SK-N-SH treated with all-trans-retinoic acid at 6 μM for 48 hours (cell line): ENCODE measurements around the gene TUBA4A.

Experiments used
- ATAC-seq: fragments of 200-7000 bp; cut with Tn5 transposase; 3 replicates; pipeline ENCODE4 v1.9.1; 2020; ENCODE audit warnings: mild to moderate bottlenecking, moderate library complexity
- ARNTL ChIP-seq: fragments of 450-650 bp; formaldehyde crosslinking; IDR thresholded peaks from 2 replicates; pipeline ENCODE4 v1.5.0; 2020; ENCODE audit warnings: low read depth, mild to moderate bottlenecking, moderate library complexity, borderline replicate concordance
- BACH2 ChIP-seq: fragments of 250-450 bp; sonication (Bioruptor Pico); IDR thresholded peaks from 2 replicates; pipeline ENCODE4 v1.9.0; 2021; ENCODE audit warnings: mild to moderate bottlenecking, borderline replicate concordance
- CSDC2 ChIP-seq: fragments of 250-450 bp; sonication (Bioruptor Pico); IDR thresholded peaks from 2 replicates; pipeline ENCODE4 v1.5.0; 2020; ENCODE audit warnings: mild to moderate bottlenecking, moderate library complexity
- CSRNP3 ChIP-seq: fragments of 250-450 bp; sonication (Bioruptor Pico); IDR thresholded peaks from 2 replicates; pipeline ENCODE4 v1.5.1; 2021; ENCODE audit warnings: mild to moderate bottlenecking, moderate library complexity
- ESRRG ChIP-seq: fragments of 250-450 bp; sonication (Bioruptor Pico); IDR thresholded peaks from 2 replicates; pipeline ENCODE4 v1.6.1; 2021; ENCODE audit warnings: mild to moderate bottlenecking
- GLIS3 ChIP-seq: fragments of 250-450 bp; sonication (Bioruptor Pico); IDR thresholded peaks from 2 replicates; pipeline ENCODE4 v1.5.0; 2020; ENCODE audit warnings: mild to moderate bottlenecking, moderate library complexity
- ISL1 ChIP-seq: fragments of 250-450 bp; sonication (Bioruptor Pico); IDR thresholded peaks from 2 replicates; pipeline ENCODE4 v2.1.2; 2022; ENCODE audit warnings: mild to moderate bottlenecking, moderate library complexity
- PATZ1 ChIP-seq: fragments of 250-450 bp; sonication (Bioruptor Pico); IDR thresholded peaks from 2 replicates; pipeline ENCODE4 v1.8.0; 2020; ENCODE audit warnings: mild to moderate bottlenecking, moderate library complexity, borderline replicate concordance
- POU6F1 ChIP-seq: fragments of 250-450 bp; sonication (Bioruptor Pico); IDR thresholded peaks from 2 replicates; pipeline ENCODE4 v1.8.0; 2021; ENCODE audit warnings: low read depth, mild to moderate bottlenecking, moderate library complexity, borderline replicate concordance
- PPARA ChIP-seq: fragments of 250-450 bp; sonication (Bioruptor Pico); IDR thresholded peaks from 2 replicates; pipeline ENCODE4 v1.5.0; 2020; ENCODE audit warnings: mild to moderate bottlenecking, borderline replicate concordance
- RARB ChIP-seq: fragments of 250-450 bp; sonication (Bioruptor Pico); IDR thresholded peaks from 2 replicates; pipeline ENCODE4 v1.8.0; 2021; ENCODE audit warnings: mild to moderate bottlenecking, moderate library complexity
- SNAI2 ChIP-seq: fragments of 250-450 bp; sonication (Bioruptor Pico); IDR thresholded peaks from 2 replicates; pipeline ENCODE4 v1.5.0; 2020; ENCODE audit warnings: mild to moderate bottlenecking, moderate library complexity
- TCF4 ChIP-seq: fragments of 250-450 bp; sonication (Bioruptor Pico); IDR thresholded peaks from 2 replicates; pipeline ENCODE4 v1.8.0; 2021; ENCODE audit warnings: mild to moderate bottlenecking, moderate library complexity, borderline replicate concordance
- TSHZ2 ChIP-seq: fragments of 250-450 bp; sonication (Bioruptor Pico); IDR thresholded peaks from 2 replicates; pipeline ENCODE4 v1.5.0; 2020; ENCODE audit warnings: mild to moderate bottlenecking, moderate library complexity
- ZC3H10 ChIP-seq: fragments of 250-450 bp; sonication (Bioruptor Pico); IDR thresholded peaks from 2 replicates; pipeline ENCODE4 v1.5.1; 2021; ENCODE audit warnings: mild to moderate bottlenecking, moderate library complexity
- ZFP3 ChIP-seq: fragments of 250-450 bp; sonication (Bioruptor Pico); IDR thresholded peaks from 2 replicates; pipeline ENCODE4 v1.5.0; 2020; ENCODE audit warnings: mild to moderate bottlenecking, moderate library complexity
- ZFP30 ChIP-seq: fragments of 450-650 bp; formaldehyde crosslinking; IDR thresholded peaks from 2 replicates; pipeline ENCODE4 v1.5.0; 2022; ENCODE audit warnings: mild to moderate bottlenecking, moderate library complexity
- ZNF70 ChIP-seq: fragments of 450-650 bp; formaldehyde crosslinking; IDR thresholded peaks from 2 replicates; pipeline ENCODE4 v1.5.0; 2020; ENCODE audit warnings: mild to moderate bottlenecking, moderate library complexity
- ZNF8 ChIP-seq: fragments of 450-650 bp; formaldehyde crosslinking; IDR thresholded peaks from 2 replicates; pipeline ENCODE4 v1.5.0; 2020; ENCODE audit warnings: mild to moderate bottlenecking, moderate library complexity

TUBA4A gene

GRCh38 chr2:219254590-219255201, 978 bp upstream of the TUBA4A start (continued):
- TF ChIP-seq CSRNP3 (CRISPR knock-in tag) (no peak), TCF4 (CRISPR knock-in tag) (no peak), SNAI2 (CRISPR knock-in tag) (no peak), GLIS3 (CRISPR knock-in tag) (no peak), ZNF8 (no peak)

- TF ChIP-seq PPARA (CRISPR knock-in tag) (no peak), RARB (CRISPR knock-in tag) (no peak), ESRRG (CRISPR knock-in tag) (no peak), ZNF70 (CRISPR knock-in tag) (no peak), ZNF8 (no peak), CSRNP3 (CRISPR knock-in tag) (no peak), GLIS3 (CRISPR knock-in tag) (no peak), PATZ1 (CRISPR knock-in tag) (no peak), CSDC2 (CRISPR knock-in tag) (no peak), ARNTL (CRISPR knock-in tag) (no peak)
- ATAC-seq: peak; percentile 20
Measured at GRCh38 chr2:219252900-219253752, 592 bp downstream of the TUBA4A start, which contains the start of gene TUBA4B. Gene TUBA4B, plus strand, starts transcription at chr2:219253243. Its CDS starts 165 bp downstream, at chr2:219253408.

GRCh38 chr2:219252570-219252899, 1.2 kb downstream of the TUBA4A start:
- TF ChIP-seq ZFP3 (CRISPR knock-in tag) (no peak), RARB (CRISPR knock-in tag) (no peak), GLIS3 (CRISPR knock-in tag) (no peak), ZC3H10 (no peak), PPARA (CRISPR knock-in tag) (no peak), TSHZ2 (CRISPR knock-in tag) (no peak), CSRNP3 (CRISPR knock-in tag) (no peak)
- no peak for ATAC-seq

GRCh38 chr2:219252084-219252483, 1.6 kb downstream of the TUBA4A start:
- ATAC-seq: no peak
- no peak for TF ChIP-seq SNAI2 (CRISPR knock-in tag)
- no peak for TF ChIP-seq RARB (CRISPR knock-in tag)
- no peak for TF ChIP-seq ESRRG (CRISPR knock-in tag)
- no peak for TF ChIP-seq ISL1 (CRISPR knock-in tag)
- no peak for TF ChIP-seq TCF4 (CRISPR knock-in tag)
- no peak for TF ChIP-seq ZFP30 (CRISPR knock-in tag)
- no peak for TF ChIP-seq CSDC2 (CRISPR knock-in tag)
- TF ChIP-seq BACH2 (CRISPR knock-in tag): no peak
- TF ChIP-seq PATZ1 (CRISPR knock-in tag): no peak
- TF ChIP-seq POU6F1 (CRISPR knock-in tag): no peak
- TF ChIP-seq ZNF8: no peak
- TF ChIP-seq, all 23 proteins: peak for 0
